ENCODE measurements around the gene SATB2.

- TF ChIP-seq MXI1 (conservative IDR thresholded peaks at IDR 0.05; ENCODE audit: poor library complexity, severe bottlenecking) (no peak), POLR2AphosphoS5 (IDR thresholded peaks at IDR 0.05) (peak; percentile 51), EP300 (conservative IDR thresholded peaks at IDR 0.05; ENCODE audit: poor library complexity, severe bottlenecking) (no peak), EZH2 (IDR thresholded peaks at IDR 0.05; ENCODE audit: borderline replicate concordance, insufficient read depth, low read length, poor library complexity, severe bottlenecking) (peak; percentile 95), RAD21 (conservative IDR thresholded peaks at IDR 0.05) (no peak)
- TF ChIP-seq, protein P1, sequence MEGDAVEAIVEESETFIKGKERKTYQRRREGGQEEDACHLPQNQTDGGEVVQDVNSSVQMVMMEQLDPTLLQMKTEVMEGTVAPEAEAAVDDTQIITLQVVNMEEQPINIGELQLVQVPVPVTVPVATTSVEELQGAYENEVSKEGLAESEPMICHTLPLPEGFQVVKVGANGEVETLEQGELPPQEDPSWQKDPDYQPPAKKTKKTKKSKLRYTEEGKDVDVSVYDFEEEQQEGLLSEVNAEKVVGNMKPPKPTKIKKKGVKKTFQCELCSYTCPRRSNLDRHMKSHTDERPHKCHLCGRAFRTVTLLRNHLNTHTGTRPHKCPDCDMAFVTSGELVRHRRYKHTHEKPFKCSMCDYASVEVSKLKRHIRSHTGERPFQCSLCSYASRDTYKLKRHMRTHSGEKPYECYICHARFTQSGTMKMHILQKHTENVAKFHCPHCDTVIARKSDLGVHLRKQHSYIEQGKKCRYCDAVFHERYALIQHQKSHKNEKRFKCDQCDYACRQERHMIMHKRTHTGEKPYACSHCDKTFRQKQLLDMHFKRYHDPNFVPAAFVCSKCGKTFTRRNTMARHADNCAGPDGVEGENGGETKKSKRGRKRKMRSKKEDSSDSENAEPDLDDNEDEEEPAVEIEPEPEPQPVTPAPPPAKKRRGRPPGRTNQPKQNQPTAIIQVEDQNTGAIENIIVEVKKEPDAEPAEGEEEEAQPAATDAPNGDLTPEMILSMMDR (IDR thresholded peaks at IDR 0.05; ENCODE audit: poor library complexity, severe bottlenecking) = no peak
- TF ChIP-seq, protein P2, sequence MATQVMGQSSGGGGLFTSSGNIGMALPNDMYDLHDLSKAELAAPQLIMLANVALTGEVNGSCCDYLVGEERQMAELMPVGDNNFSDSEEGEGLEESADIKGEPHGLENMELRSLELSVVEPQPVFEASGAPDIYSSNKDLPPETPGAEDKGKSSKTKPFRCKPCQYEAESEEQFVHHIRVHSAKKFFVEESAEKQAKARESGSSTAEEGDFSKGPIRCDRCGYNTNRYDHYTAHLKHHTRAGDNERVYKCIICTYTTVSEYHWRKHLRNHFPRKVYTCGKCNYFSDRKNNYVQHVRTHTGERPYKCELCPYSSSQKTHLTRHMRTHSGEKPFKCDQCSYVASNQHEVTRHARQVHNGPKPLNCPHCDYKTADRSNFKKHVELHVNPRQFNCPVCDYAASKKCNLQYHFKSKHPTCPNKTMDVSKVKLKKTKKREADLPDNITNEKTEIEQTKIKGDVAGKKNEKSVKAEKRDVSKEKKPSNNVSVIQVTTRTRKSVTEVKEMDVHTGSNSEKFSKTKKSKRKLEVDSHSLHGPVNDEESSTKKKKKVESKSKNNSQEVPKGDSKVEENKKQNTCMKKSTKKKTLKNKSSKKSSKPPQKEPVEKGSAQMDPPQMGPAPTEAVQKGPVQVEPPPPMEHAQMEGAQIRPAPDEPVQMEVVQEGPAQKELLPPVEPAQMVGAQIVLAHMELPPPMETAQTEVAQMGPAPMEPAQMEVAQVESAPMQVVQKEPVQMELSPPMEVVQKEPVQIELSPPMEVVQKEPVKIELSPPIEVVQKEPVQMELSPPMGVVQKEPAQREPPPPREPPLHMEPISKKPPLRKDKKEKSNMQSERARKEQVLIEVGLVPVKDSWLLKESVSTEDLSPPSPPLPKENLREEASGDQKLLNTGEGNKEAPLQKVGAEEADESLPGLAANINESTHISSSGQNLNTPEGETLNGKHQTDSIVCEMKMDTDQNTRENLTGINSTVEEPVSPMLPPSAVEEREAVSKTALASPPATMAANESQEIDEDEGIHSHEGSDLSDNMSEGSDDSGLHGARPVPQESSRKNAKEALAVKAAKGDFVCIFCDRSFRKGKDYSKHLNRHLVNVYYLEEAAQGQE (IDR thresholded peaks at IDR 0.05; ENCODE audit: borderline replicate concordance) = no peak
These were observed at the start of gene SATB2 for GRCh38 chr2:199457147-199458008.
